HK-2 (cell line): ENCODE data around the gene SBSN.
A peak's percentile ranks its signal among the peaks of the same experiment; 100 is the strongest.

Experiments
- DNase-seq: peaks from one replicate; pipeline ENCODE4 v3.0.0-alpha.2; 2018; ENCODE audit not compliant: unreplicated experiment

SBSN gene

GRCh38 chr19:35528218-35529038 lies at the start of gene SBSN:
Gene SBSN, minus strand, starts transcription at chr19:35528311. Its CDS starts 30 bp downstream, at chr19:35528281.
- DNase-seq, result no peak

DNA sequence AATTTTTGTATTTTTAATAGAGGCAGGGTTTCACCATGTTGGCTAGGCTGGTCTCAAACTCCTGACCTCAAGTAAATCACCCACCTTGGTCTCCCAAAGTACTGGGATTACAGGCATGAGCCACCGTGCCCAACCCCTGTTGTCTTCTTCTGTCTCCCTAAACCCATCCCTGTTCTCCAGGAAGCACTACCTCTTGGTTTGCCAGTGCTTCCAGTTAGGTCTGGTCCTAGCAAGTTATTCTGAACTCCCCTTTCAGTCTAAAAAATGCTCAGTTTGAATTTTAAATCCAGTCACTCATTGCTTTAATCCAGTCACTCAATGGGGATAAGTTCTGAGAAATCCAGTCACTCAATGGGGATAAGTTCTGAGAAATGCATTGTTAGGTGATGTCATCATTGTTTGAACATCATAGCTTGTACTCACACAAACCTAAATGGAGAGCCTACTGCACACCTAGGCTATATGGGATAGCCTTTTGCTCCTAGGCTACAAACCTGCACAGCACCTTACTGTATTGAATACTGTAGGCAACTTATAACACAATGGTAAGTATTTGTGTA lies 43.4 kb upstream of the SBSN start:
- no peak for DNase-seq

DNA sequence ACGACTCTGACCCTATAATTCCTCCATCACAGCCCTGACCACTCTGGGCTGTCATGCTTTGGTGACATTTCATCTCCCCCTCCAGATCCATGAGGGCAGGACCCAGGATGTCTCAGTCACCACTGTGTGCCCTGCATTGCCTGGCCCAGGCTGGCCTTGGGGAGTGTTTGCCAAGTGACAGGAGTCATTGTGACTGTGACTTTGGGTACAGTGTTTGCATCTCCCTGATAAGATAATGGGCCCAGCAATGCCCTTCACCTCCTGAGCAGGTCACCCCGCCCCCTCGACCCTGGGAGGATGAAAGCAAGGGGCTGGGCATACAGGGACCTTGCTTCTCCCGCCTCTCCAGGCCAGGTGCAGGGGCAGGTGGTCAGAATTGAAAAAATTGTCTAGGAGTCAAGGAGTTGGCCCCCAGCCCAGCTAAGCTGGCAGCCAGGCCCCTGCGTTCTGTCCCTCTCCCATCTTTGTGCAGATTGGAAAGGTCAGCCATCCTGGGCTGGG lies 41.2 kb upstream of the SBSN start:
- DNase-seq, result no peak

DNA sequence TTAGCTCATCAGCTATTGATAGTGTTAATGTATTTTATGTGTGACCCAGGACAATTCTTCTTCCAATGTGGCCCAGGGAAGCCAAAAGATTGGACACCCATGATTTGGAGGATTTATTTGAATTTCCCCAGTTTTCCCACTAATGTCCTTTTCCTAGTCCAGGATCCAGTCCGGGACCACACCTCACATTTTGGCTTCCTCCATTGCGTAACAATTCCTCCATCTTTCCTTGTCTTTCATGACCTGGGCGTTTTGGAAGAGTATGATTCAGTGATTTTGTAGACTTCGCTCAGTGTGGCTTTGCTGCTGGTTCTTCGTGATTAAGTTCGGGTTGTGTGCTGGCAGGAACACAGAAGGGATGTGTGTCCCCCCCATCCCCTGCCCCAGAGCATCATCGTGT lies 38.6 kb upstream of the SBSN start:
- no peak for DNase-seq

DNA sequence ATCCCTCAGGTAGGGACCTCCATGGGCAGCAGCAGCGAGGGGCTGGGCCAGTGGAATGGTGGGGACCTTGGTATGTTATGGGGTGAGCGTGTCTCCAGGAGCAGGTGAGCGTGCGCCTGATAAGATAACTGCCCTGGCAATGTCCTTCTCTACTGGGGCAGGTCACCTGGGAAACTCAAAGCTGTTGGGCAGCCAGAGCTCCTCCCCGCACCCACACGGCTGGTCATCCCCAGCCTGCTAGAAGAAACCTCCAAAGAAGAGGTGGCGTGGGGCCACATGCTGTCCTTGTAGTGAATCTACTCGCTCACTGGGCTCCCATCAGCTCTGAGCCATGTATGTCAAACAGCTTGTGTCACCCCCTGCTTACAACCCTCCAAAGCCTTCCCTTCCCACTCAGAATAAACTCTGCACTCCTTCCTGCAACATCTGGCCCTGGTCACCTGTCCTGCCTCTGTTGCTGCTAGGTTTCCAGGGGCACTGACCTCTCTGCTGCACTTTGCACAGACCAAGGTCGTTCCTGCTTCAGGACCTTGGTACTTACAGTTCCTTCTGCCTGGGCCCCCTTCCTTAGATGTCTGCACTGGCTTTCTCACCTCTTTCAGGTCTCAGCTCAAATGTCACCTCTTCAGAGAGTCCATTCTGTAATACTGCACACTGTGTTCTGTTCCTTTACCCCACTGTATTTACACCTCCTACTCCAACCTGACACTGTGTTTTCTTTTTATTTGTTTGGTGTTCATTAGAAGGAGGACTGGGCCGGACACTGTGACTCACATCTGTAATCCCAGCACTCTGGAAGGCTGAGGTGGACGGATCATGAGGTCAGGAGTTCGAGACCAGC lies 37.1 kb upstream of the SBSN start:
- DNase-seq, result no peak

- DNase-seq, result no peak
Measured at GRCh38 chr19:35563207-35563829, 35.2 kb upstream of the SBSN start, which contains the start of gene ATP4A. Gene ATP4A, minus strand, starts transcription at chr19:35563658. Its CDS starts 29 bp downstream, at chr19:35563629.

DNA sequence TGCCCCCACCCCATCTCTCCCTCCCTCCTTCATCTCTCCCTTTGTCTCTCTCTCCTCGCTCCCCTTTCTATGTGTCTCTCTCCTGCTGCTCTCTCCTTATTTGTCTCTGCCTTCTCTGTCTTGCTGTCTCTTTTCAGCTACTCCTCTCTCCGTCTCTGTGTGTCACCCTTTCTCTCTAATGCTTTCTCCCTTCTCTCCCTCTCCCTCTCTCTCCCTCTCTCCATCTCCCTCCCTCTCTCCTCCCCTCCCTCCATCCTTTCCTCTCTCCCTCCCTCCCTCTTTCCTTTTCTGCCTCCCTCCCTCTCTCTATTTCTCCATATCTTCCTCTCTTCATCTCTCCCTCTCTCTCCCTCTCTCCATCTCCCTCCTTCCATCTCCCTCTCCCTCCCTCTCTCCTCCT lies 34.7 kb upstream of the SBSN start:
- no peak for DNase-seq

- no peak for DNase-seq
Measured at GRCh38 chr19:35562336-35562735, 34.2 kb upstream of the SBSN start.

DNA sequence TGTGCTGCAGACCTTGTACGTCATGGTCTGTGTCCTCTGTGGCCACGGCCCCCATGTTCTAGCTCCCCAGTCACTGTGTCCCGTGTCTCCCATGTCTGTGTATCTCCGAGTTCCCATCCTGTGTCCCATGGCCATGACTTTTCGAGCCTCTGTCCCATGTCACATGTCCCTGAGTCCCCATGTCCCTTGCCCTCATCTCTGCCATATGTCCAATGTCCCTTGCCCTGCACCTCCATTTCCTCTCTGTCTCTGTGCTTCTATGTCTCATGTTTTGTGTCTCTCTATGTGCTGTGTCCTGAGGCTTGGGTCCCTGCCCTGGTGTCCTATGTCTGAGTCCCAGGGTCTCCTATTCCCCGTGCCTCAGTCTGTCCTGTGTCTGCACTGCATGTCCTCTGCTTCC lies 33.3 kb upstream of the SBSN start:
- DNase-seq, result no peak

- DNase-seq, result no peak
Measured at GRCh38 chr19:35560677-35561076, 32.6 kb upstream of the SBSN start.

- DNase-seq, result no peak
Measured at GRCh38 chr19:35560271-35560670, 32.2 kb upstream of the SBSN start.

DNA sequence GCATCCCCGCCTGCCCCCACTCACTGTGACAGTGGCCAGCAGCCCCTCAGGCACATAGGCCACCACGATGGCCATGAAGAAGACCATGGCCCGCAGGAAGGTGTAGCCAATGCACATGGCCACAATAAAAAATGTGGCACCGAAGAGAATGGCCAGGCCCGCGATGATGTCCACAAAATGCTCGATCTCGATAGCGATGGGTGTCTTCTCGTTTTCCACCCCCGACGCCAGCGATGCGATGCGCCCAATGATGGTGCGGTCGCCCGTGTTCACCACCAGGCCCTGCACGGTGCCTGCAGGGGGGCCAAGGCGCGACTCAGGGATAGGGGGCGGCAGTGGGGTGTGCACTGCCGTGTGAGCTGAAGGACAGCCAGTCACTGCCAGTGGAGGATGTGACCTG lies 31.7 kb upstream of the SBSN start:
- DNase-seq, result no peak

- no peak for DNase-seq
Measured at GRCh38 chr19:35559281-35559659, 31.2 kb upstream of the SBSN start.

GRCh38 chr19:35558400-35559280 lies 30.5 kb upstream of the SBSN start:
- no peak for DNase-seq

GRCh38 chr19:35557539-35558399 lies 29.7 kb upstream of the SBSN start:
- DNase-seq, result no peak

- DNase-seq, result no peak
Measured at GRCh38 chr19:35556846-35557538, 28.9 kb upstream of the SBSN start.

- no peak for DNase-seq
Measured at GRCh38 chr19:35556025-35556590, 28.0 kb upstream of the SBSN start.

DNA sequence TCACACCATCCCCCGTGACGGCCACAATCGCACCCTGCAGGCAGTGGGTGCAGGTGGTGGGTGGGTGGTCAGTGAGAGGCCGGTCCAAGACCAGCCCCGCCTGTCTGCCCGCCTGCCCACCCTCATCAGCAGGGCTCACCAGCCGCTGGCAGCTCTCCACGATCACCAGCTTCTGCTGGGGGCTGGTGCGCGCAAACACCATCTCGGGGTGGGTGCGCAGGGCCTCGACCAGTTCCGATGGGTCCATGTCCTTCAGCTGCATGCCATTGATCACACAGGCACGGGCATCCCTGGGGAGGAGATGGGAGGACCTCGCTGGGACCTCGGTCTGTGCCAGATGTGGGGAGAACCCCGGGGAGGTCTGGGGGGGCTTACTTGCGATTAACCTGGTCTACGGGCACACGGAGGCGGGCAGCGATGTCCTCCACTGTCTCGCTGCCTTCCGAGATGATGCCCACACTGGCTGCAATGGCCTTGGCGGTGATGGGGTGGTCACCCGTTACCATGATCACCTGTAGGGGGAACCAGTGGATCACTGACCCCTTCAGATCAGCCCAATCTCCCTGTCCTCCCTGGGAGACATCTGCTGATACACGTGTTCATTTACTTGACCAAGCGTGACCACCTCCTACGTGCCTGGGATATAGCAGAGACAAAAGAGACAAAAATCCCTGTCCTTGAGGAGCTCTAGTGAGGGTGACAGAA lies 27.3 kb upstream of the SBSN start:
- DNase-seq, result peak; percentile 49
